Measurements from ENCODE around the gene GPR6. TPM values are rescaled to one million over a fixed set of nuclear protein-coding genes. Genes with fewer than 3 reads are reported as not detected.

GPR6 gene
- total and polyA plus RNA-seq, 9 of the 15 experiments (the other 6 are each of a cell fraction or from before 2014, with no cell fraction given): not detected

DNA sequence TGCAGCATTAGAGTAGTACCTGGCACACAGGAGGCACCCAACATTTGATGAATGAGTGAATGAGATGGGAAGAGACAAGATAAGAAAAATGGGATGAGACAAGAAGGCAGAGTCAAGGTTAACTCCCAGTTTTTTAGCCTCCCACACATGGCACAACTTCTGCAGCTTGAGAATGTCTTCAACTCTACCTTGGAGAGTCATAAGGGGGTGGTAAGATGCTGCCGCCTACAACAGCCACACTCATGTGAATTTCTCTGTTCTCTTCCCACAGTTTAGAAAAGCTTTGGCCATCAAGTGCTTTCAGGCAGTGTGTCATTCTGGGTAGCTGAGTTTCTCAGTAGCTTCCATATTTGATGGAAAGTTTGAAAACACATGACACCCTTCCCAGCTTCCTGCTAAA lies 19.5 kb upstream of the GPR6 start:
- CTCF ChIA-PET (ENCODE audit: low intra/inter-chr PET ratio): no interaction called here
- BruUV-seq (replicated peaks): no TSS peak
- DNase-seq (ENCODE audit: extremely low read depth in 1 of 4, low spot score in 3 of 4): no peak

More for the DNA sequence above, 19.5 kb upstream of the GPR6 start:
- Histone ChIP-seq H3K9me1 (ENCODE audit: control insufficient read depth, insufficient read depth, low read length) (no peaks in the 10 kb centered on the region), H3K36me3 (ENCODE audit: control insufficient read depth, insufficient read depth, low read length) (no peaks in the 10 kb centered on the region), H3K4me3 (no peak overlapping the region), H3K27ac (ENCODE audit: extremely low read depth, low read depth, low read length) (no peak overlapping the region), H4K20me1 (replicated peaks; ENCODE audit: control insufficient read depth, insufficient read depth, low read length) (no peaks in the 10 kb centered on the region), H2AFZ (ENCODE audit: low read depth, low read length) (no peak overlapping the region), H3K27me3 (ENCODE audit: control insufficient read depth in 2 of 2, insufficient read depth in 2 of 2, low read length in 2 of 2) (no peaks in the 10 kb centered on the region), H3K9me3 (replicated peaks; ENCODE audit: control insufficient read depth, insufficient read depth, low read depth, low read length) (no peaks in the 10 kb centered on the region), H3K4me1 (replicated peaks in 1 of 2; ENCODE audit: control insufficient read depth in 2 of 2, insufficient read depth in 2 of 2, low read length in 2 of 2) (no peaks in the 10 kb centered on the region), H3K9ac (ENCODE audit: insufficient read depth in 1 of 2, low read depth in 2 of 2, low read length in 2 of 2) (no peak overlapping the region), H3K79me2 (ENCODE audit: control insufficient read depth, insufficient read depth, low read length) (no peaks in the 10 kb centered on the region), H3K4me2 (ENCODE audit: insufficient read depth, low read length) (no peak overlapping the region)
- FAIRE-seq: no peak
- ATAC-seq: no peak
- 8% methylated on average over 1 of the region's 1 CpG for WGBS (ENCODE audit: insufficient coverage, low coverage, missing lambda C conversion rate)
- POLR2A ChIA-PET: no interaction called here
- intact Hi-C loops (cut with micrococcal nuclease): no loop called here
- in situ Hi-C loops (cut with MboI): no loop called here
- TF ChIP-seq MAFK (IDR thresholded peaks at IDR 0.05; ENCODE audit: low read length) (no peak), ZNF175 (CRISPR knock-in tag; IDR thresholded peaks at IDR 0.05; ENCODE audit: low read depth) (no peak), ZNF444 (CRISPR knock-in tag; IDR thresholded peaks at IDR 0.05) (no peak), TAL1 (IDR thresholded peaks at IDR 0.05) (no peak), ZNF239 (CRISPR knock-in tag; IDR thresholded peaks at IDR 0.05) (no peak), ZNF347 (CRISPR knock-in tag; IDR thresholded peaks at IDR 0.05; ENCODE audit: low read depth) (no peak), KDM4B (IDR thresholded peaks at IDR 0.05; ENCODE audit: borderline replicate concordance in 2 of 2, low read depth in 1 of 2) (no peak), NFE2L1 (tag; IDR thresholded peaks at IDR 0.05; ENCODE audit: borderline replicate concordance, low read depth) (no peak), MAFF (IDR thresholded peaks at IDR 0.05; ENCODE audit: low read length) (no peak), BRD9 (IDR thresholded peaks at IDR 0.05; ENCODE audit: low read depth, partially characterized antibody) (no peak), IFI16 (CRISPR knock-in tag; IDR thresholded peaks at IDR 0.05) (no peak), ZNF384 (IDR thresholded peaks at IDR 0.05; ENCODE audit: low read depth, low read length) (no peak), PHB (CRISPR knock-in tag; IDR thresholded peaks at IDR 0.05) (no peak), FOXK2 (conservative IDR thresholded peaks at IDR 0.05 in 1 of 2, IDR thresholded peaks at IDR 0.05 in 1 of 2; ENCODE audit: low read depth in 2 of 2) (no peak), DACH1 (IDR thresholded peaks at IDR 0.05; ENCODE audit: partially characterized antibody) (no peak), CCAR2 (IDR thresholded peaks at IDR 0.05; ENCODE audit: low read depth, low read length) (no peak), FIP1L1 (IDR thresholded peaks at IDR 0.05; ENCODE audit: low read depth, low read length, poor library complexity, severe bottlenecking) (no peak), HDAC3 (IDR thresholded peaks at IDR 0.05; ENCODE audit: borderline replicate concordance, partially characterized antibody) (no peak)
- TF ChIP-seq, protein P1, sequence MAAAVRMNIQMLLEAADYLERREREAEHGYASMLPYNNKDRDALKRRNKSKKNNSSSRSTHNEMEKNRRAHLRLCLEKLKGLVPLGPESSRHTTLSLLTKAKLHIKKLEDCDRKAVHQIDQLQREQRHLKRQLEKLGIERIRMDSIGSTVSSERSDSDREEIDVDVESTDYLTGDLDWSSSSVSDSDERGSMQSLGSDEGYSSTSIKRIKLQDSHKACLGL (CRISPR knock-in tag; IDR thresholded peaks at IDR 0.05; ENCODE audit: borderline replicate concordance, poor library complexity, severe bottlenecking): no peak
- TF ChIP-seq, protein P2, sequence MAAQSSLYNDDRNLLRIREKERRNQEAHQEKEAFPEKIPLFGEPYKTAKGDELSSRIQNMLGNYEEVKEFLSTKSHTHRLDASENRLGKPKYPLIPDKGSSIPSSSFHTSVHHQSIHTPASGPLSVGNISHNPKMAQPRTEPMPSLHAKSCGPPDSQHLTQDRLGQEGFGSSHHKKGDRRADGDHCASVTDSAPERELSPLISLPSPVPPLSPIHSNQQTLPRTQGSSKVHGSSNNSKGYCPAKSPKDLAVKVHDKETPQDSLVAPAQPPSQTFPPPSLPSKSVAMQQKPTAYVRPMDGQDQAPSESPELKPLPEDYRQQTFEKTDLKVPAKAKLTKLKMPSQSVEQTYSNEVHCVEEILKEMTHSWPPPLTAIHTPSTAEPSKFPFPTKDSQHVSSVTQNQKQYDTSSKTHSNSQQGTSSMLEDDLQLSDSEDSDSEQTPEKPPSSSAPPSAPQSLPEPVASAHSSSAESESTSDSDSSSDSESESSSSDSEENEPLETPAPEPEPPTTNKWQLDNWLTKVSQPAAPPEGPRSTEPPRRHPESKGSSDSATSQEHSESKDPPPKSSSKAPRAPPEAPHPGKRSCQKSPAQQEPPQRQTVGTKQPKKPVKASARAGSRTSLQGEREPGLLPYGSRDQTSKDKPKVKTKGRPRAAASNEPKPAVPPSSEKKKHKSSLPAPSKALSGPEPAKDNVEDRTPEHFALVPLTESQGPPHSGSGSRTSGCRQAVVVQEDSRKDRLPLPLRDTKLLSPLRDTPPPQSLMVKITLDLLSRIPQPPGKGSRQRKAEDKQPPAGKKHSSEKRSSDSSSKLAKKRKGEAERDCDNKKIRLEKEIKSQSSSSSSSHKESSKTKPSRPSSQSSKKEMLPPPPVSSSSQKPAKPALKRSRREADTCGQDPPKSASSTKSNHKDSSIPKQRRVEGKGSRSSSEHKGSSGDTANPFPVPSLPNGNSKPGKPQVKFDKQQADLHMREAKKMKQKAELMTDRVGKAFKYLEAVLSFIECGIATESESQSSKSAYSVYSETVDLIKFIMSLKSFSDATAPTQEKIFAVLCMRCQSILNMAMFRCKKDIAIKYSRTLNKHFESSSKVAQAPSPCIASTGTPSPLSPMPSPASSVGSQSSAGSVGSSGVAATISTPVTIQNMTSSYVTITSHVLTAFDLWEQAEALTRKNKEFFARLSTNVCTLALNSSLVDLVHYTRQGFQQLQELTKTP (IDR thresholded peaks at IDR 0.05; ENCODE audit: low read depth in 1 of 2, partially characterized antibody in 2 of 2): no peak
